GM19023 (cell line): ENCODE measurements around the gene PLA2G4B.
"Not testable (repeated sequence)": the region's sequence is repeated elsewhere in the genome, so short reads cannot be mapped to it uniquely, and the experiment has no call there.

Experiments
- ATAC-seq: cut with Tn5 transposase; IDR thresholded peaks from one replicate; pipeline ENCODE4 v1.9.1; 2021; ENCODE audit warnings: mild to moderate bottlenecking, moderate library complexity; ENCODE audit not compliant: unreplicated experiment

The PLA2G4B gene

DNA sequence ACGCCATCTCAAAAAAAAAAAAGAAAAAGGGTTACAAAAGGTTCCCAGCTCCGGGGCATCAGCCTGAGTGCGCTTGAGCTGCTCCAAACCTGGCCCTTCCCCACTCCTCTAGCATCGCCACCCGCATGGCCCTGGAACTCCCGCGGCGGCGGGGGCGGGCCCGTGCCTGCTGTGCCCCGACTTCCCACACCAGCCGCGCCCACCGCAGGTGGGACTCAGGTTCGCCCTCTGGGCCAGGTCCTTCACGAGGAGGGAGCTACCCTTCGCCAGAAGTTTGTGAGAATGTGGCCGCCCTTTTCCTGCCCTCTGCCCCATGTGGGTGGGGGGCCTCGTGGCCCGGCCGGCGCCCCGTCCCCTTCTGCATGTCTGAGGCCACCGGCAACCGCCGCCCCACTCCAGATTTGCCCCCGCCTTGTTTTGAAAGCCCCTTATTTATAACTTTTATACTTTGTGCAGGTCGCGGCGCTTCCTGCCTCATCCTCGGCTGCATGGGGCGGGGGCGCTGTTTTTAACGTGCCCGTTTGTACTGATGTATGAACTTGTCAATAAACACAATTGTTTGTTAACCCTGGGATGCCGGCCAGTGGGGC lies 11.3 kb upstream of the PLA2G4B start:
- ATAC-seq: peak; percentile 10

DNA sequence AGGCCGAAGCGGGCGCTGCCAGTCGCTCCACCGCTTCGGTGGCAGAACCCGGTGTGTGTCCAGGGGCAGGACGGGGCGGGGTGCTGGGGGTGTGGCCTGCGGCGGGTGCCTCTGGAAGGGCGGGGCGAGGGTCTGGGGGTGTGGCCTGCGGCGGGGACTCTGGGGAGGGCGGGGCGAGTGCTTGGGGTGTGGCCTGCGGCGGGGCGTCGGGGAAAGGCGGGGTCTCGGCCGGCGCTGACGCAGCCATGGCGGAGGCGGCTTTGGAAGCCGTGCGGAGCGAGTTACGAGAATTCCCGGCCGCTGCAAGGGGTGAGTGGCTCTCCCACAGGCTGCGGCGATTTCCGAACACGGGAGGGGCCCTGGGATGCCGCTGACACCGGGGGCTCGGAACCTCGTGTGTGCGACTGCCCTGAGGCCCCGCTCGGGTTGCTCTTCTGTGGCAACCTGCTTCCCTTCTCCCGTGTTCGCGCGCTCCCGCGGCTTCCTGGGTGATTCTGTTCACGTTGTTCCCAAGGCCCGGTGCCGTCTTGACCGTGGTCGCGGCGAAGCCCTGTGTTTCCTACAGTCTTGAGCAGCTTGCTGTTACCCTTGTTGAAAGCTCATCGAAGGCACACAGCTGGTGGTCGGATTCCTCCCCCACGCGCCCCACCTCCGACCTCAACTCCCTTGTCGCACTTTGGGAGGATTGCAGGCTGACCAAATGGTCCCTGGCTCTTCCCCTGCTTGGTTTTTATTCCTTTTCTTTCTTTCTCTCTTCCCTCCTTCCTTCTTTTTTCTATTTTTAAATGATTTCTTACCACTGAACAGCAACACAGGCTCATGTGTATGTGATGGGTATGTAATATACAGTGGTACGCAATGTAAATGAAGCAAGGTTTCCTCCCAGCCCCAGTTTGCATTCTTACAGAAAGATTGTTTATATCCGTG lies 10.5 kb upstream of the PLA2G4B start, which contains the start of gene JMJD7:
JMJD7 (plus strand) TSS at position 213 of the 927 bp plus-strand sequence; CDS start at position 246, 33 bp downstream.
- peak; percentile 74 for ATAC-seq

DNA sequence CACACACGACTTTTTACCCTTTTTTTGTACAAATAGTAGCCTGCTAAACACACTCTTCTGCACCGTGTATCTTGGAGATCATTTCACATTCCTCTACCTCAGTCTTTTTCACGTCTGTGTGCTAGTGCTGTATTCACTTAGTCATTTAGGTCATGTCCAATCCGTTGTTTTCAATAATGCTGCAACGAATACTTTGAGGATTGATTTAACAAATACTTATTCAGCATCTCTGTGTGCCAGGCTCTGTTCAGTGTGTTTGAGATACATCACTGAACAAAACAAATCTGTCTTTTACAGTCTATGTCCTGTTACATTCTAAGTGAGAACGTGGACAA lies 9.9 kb upstream of the PLA2G4B start:
- ATAC-seq: no peak

DNA sequence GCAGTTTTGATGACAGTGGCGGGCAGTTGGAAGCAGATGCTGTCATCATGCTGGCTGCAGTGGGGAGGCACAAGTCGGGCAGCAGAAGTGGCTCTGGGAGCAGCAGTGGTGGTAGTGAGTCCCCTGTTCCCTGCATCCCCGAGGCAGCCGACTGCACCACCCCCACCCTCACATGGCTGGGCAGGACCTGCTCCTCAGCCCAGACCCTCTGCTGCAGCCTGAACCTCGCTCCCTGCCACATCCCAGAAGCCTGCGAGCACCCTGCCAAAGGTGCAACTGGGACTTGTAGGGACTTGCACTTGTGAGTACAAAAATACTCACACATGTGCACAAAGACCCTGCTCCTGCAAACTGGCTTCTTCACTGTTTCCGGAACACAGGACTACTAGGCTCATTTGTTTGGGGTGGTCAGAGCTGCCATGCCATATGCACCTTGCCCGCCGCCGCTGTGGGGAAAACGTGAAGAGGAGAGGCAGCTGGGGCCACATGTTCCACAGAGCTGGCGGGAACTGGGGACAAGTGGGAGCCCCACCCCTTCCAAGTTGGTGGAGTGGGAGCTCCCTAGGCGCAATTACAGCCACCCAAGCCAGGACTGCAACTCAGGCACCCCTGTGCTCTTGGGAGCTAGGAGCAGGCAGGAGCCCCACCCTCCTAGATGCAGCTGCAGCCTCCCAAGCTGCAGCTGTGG lies 8.5 kb upstream of the PLA2G4B start:
- no peak for ATAC-seq

DNA sequence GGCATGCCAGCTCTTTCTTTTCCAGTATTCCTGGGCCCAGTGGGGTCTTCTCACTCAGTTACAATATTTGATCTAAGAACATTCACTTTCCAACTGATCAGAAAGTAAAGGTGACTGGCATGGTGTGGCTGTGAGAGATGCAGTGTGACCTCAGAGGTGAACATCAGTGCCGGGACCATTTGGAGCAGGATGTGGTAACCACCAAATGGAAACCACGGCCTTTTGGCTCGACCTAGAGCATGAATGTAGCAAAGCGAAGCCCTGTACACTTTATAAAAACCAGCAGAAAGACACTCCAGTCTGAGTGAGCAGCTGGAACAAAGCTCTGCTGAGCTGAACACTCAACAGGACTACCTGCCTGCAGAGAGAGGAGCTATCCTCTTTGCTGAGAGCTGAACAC lies 7.4 kb upstream of the PLA2G4B start:
- not testable (repeated sequence) for ATAC-seq

DNA sequence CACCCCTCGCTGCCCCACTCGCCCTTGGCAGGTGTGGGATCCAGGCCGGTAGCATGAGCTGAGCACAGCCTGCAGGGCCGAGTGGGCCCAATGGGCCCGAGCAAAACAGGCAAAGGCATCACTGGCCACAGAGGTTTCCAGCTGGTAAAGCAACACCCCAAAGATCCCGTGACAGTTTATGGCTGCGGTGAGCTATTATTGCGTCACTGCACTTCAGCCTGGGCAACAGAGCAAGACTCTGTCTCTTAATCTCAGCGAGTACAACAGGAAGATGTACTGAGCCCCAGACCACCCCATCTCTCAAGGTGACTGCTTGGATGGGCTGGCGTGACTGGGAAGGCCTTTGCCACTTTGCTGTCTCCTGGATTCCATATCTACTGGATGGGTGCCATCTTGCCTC lies 6.4 kb upstream of the PLA2G4B start:
- no peak for ATAC-seq

DNA sequence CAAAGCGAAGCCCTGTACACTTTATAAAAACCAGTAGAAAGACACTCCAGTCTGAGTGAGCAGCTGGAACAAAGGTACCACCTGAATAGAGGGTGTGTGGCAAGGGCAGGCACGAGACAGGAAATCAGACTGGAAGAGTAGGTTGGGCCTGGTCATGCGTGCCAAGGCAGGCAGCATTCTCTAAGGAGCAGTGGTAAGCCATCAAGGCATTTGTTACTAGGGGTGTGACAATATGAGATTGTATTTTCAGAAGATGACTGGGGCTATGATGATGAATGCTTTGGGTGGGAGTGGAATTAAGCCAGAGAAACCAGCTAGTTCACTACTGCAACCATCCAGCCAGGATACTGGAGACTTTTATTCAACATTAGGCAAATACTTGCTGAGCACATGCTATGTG lies 5.8 kb upstream of the PLA2G4B start:
- ATAC-seq: no peak

DNA sequence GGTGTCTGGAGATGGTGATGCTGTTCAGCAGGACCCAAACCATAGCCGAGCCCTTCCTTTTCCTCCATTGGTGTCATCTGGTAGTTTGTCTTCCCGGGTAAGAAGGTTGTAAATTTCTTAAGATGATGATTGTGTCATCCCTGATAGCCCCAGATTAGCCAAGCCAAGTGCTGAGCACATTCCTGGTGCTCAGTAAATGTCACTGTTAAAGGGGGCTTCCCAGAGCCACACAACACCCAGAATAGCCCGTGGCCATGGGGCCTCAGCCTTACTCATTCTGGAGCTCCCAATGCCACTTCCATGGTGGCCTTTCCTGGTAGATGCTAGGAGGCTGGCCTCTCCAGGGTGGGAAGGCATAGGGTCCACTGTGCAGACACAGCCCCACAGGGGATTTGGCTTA lies 4.6 kb upstream of the PLA2G4B start:
- ATAC-seq: no peak

DNA sequence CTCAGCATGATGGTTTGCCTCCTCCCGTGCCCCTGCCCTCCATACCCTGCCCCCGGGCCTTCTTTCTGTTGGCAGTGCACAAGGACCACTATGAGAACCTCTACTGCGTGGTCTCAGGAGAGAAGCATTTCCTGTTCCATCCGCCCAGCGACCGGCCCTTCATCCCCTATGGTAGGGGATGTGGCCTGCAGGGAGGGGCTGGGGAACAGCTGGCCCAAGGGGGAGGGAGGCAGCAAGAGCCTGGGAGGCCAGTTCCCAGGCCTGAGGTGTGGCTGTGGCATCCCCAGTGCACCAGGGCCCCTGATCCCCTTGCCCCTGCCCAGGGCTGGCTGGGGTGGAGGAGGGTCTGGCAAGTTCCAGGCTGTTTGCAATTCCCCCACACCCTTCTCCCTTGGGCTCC lies 2.6 kb upstream of the PLA2G4B start:
- ATAC-seq: no peak

DNA sequence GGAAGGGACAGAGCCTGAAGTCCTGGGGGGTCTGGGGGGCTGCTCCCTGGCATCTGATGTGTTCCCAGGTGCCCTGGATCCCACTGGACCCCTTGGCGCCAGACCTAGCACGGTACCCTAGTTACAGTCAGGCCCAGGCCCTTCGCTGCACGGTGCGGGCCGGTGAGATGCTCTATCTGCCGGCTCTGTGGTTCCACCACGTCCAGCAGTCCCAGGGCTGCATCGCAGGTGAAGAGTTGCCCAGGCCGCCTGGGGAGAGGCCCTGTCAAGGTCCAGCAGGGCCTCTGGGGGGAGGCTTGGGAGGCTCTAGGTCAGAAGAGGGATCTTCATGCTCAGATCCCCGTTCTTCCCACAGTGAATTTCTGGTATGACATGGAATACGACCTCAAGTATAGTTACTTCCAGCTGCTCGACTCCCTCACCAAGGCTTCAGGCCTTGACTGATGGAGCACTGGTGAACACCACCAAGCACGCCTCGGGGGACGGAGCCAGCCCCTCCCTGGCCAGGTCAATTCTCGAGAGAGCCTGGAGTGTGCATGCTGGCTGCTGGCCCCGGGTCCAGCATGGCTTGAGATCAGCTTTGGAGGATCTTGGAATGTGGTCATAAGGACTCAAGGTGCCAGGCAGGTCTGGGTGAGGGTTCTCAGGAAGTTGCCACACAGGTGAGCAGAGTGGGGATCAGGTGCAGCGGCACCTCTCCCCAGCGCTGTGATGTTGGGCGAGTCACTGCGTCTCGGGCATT lies 1.8 kb upstream of the PLA2G4B start:
- no peak for ATAC-seq

DNA sequence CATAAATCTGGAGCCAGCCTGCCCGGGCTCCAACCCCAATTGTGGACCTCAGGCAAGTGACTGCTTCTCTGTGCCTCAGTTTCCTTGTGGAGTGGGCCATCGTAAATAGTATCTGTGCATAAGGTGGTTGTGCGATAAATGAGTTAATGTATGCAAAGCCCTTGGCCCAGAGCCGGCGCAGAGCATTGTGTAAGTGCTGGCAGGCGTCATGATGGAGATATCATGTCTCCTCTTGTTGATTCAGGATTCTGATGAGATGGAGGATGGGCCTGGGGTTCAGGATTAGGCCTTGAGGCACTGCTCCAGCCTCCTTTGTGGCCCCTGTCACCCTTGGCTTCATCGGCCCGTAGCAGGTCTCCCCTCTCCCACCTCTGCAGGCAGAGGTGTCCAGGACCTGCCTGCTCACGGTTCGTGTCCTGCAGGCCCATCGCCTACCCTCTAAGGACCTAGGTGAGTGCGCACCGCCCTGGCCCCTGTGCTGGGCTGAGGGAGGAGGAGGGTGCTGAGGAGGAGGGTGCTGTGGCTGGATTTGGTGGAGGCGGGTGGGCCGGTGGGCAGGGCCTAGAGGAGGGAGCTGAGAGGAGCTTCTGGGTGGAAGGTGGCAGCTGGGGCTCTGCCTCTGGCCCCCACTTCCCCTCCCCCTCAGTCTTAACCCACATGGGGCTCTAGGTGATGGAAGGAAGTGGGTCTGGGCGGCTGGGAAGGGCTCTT lies 1.3 kb downstream of the PLA2G4B start:
- ATAC-seq: no peak

DNA sequence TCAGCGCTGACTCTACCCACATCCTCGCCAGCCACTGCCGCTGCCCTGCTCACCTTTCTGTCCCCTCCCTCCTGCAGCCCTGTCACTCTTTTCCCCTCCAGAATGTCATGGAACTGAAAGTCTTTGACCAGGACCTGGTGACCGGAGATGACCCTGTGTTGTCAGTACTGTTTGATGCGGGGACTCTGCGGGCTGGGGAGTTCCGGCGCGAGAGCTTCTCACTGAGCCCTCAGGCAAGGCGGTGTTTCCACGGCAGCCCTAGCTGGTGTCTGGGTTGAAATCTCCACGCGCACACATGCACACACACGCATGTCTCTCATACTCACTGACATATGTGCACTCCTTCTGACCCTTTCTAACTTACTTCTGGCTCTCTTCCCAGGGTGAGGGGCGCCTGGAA lies 2.0 kb downstream of the PLA2G4B start:
- ATAC-seq: no peak

DNA sequence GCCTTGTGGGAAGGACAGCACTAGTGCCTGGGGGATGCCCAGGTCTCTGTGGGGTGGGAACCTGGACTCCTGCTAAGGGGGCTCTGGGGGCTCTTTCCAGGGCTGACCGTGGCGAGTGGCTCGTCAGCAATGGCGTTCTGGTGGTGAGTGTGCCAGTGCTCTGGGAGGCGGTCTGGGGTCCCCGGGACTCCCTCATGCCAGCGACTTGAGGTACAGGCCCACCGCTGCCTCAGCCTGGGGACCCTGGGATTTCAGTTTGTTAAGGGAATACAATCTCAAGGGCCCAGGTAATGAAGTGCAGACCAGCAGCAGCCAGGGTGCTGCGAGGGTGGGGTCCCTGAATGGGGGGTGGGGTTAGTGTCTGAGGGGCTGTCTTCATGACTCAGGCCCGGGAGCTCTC lies 2.5 kb downstream of the PLA2G4B start:
- ATAC-seq: no peak

DNA sequence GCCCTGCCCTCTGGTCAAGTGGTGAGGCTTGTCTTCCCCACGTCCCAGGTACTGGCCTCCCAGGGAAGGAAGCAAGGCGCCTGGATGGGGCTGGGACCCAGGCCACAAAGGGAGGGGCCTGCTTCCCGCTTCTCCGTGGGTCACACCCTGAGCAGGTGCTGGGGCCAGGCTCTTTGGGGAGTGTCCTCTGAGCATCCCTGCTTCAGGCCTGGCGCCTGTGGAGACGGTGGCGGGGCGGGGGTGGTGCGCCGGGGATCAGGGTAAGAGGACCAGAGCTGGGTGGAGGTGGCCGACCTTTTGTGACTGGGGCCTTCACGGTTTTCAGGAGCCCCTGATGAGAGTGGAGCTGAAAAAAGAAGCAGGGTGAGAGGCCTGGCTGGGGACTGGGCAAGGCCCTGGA lies 3.6 kb downstream of the PLA2G4B start:
- no peak for ATAC-seq

DNA sequence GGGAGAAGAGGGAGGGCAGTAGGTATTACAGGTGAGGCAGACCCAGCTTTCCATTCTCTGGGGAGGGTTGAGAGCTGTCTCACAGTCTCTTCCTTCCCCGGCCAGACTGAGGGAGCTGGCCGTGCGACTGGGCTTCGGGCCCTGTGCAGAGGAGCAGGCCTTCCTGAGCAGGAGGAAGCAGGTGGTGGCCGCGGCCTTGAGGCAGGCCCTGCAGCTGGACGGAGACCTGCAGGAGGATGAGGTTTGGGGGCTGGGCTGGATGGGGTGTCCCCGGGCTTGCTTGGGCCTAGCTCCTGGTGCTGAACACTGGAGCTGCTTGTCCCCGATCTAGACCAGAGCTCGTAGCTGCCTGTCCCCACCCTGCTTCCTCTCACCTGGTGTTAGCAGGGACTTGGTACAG lies 4.9 kb downstream of the PLA2G4B start:
- no peak for ATAC-seq

DNA sequence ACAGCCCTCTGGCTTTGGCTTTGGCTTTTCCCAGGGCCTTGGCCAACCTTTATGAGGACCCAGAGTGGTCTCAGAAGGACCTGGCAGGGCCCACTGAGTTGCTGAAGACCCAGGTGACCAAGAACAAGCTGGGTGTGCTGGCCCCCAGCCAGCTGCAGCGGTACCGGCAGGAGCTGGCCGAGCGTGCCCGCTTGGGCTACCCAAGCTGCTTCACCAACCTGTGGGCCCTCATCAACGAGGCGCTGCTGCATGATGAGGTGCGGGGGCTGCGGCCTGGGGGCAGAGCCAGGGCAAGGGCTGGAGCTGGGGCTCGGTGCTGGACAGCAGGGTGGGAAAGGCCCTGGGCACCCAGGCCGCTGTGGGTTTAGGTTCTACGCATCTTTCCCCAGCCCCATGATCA lies 6.2 kb downstream of the PLA2G4B start:
- ATAC-seq: no peak

DNA sequence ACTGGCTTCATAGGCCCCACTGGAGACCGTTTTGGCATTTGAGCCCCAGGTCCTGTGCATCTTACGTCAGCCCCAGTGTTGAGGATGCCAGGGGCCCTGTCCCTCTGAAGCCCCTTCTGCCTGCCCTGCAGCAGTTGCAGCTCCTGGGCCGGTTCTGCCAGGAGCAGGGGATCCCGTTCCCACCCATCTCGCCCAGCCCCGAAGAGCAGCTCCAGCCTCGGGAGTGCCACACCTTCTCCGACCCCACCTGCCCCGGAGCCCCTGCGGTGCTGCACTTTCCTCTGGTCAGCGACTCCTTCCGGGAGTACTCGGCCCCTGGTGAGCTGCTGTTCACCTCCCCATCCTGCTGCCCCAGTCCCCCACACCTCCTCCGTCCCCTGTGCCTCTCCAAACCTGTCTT lies 8.6 kb downstream of the PLA2G4B start:
- ATAC-seq: no peak

DNA sequence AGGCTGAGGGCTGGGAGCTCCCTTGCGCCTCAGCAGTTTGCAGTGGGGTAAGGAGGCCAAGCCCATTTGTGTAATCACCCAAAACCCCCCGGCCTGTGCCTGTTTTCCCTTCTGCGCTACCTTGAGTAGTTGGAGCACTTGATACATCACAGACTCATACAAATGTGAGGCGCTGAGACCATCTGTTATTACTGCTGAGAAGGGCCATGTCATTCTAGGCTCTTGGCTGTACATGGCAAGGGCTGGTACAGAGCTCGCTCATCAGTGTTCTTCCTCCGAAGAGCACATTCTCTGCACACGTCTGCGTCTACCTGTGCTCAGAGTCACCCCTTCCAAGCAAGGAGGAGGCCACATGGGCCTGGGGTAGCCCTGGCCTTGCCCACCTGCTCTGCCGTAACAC lies 9.3 kb downstream of the PLA2G4B start:
- no peak for ATAC-seq

DNA sequence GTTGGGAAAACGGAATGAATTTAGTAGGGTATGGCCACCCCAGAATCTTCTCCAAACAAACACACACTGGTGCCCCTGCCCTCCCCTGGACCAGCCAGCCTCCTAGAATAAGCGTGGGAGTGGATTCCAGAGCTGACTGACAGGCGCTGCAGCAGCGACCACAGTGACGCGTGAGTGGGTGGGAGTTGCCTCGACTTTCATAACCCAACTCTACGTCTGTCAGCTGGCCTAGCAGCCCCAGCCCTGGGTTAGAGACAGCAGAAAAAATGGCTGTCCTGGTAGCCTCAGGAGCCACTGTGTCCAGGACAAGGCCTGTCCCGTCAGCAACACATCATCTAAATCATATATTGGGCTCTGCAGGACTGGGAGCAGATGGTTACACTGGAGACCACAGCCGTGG lies 10.0 kb downstream of the PLA2G4B start:
- ATAC-seq: no peak

DNA sequence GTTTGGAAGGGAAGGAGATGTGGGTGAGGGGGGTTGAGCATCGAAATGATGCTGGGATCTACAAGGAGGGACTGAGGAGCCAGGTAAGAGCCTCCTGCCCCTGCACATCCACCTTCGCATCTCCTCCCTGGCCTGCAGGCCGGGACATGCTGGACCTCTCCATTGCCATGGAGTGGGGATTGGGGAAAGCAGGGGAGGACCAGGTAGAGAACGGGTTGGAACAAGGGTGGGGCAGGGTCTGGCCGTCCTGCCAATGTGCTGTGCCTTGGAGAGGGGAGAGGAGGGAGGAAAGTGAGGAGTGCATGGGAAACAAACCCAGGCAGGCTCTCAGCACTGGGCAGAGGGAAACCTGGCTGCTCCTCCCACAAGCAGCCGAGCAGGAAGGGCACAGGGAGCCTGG lies 10.6 kb downstream of the PLA2G4B start:
- ATAC-seq: no peak

DNA sequence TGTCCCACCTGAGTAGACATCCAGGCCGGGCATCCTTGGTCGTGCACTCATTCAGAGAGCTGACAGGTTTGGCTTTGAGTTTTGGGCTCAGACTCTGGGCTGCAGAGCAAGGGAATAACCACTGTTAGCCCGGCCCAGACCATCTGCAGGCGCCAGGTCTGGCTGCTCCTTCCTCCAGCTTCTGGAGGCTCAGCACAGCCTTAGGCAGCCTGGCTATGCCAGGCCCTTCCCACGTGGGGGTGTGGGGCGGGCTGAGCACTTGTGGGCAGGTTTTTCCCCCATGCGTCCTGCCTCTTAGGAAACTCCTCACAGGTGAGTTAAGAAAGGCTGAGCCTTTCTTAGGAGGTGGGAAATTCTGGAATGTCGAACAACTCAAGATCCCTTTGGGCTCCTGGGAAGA lies 11.2 kb downstream of the PLA2G4B start:
- ATAC-seq: no peak
